AG04450 (cell line): ENCODE data around the gene APOBEC3B. TPM values are rescaled to one million over a fixed set of nuclear protein-coding genes. Genes with fewer than 3 reads are reported as not detected.

Experiments used
- CTCF ChIA-PET: fragments of 300-600, 350-600 bp; formaldehyde crosslinking; extraction: SDS; loops from one replicate; lab custom pipeline; 2022; ENCODE audit warnings: antibody characterized with exemption, inconsistent platforms; lab: Charles Lee
- POLR2A ChIA-PET: fragments of 350-600 bp; formaldehyde crosslinking; extraction: SDS; loops from one replicate; lab custom pipeline; 2021; ENCODE audit warnings: antibody characterized with exemption, inconsistent platforms; lab: Yijun Ruan, JAX
- DNase-seq: peaks from one replicate; pipeline ENCODE4 v3.0.0-alpha.2; 2011; ENCODE audit warnings: low read depth, low spot score
- H3K27ac ChIP-seq: one replicate; pipeline ENCODE4 v1.5.1; 2012; ENCODE audit warnings: low read depth, low read length, control low read depth
- H3K27me3 ChIP-seq: one replicate; pipeline ENCODE4 v1.6.0; 2012; ENCODE audit warnings: low read length; ENCODE audit not compliant: control insufficient read depth, insufficient read depth
- H3K4me3 ChIP-seq: 2 replicates; pipeline ENCODE4 v1.5.1; 2011; ENCODE audit warnings: mild to moderate bottlenecking, low read depth, low read length, control low read depth
- H3K9me3 ChIP-seq: 2 replicates; pipeline ENCODE4 v1.5.1; 2012; ENCODE audit warnings: low read length; ENCODE audit not compliant: control insufficient read depth, insufficient read depth
- polyA plus RNA-seq: library from polyadenylated mRNA; depleted of rRNA; stranded (reverse); fragments of >200 nt; gene quantifications from 2 replicates; pipeline ENCODE4 v1.2.3, GENCODE V29; 2011
- TF ChIP-seq, protein P1 (sequence below): IDR thresholded peaks from 2 replicates; pipeline ENCODE4 v1.5.1; 2011; ENCODE audit warnings: low read depth, low read length, control low read depth, inconsistent platforms

Gene APOBEC3B
- polyA plus RNA-seq, 1 experiment: 12.5 TPM

DNA sequence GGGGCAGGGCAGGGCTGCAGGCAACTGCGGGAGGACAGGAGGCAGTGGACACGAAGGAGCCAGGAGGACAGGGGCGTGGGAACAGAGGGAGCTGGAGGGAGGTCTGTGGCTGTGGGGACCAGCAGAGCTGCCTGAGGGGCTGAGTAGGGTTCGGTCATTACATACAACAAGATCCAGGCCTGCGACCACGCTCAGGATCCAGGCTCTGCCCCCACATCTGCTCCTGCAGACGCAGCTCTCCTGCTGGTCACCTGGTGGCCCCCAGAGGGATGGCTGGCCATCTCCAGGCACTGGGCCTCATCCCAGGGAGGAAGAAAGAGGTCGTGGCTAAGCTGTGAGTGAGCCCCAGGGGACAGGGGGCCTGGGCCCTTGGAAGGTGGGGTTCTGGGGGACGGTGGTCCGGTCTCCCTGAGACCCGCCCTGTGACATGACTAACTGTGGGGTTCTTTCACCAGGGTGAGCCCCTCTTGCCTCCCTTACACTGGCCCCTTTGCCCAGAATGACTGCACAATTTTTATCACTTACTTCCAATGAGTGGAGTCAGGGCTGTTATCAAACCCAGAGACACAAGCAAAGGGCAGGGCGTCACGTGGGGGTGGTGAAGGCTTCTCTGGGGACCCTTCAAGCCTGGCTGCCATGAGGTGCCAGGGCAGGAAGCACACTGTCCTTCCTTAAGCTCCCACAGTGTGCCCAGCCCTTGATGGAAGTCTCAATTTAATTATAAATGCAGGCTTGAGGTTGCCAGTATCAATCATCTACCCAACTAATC, 31.4 kb upstream of the APOBEC3B start:
- POLR2A ChIA-PET: no interaction called here
- Histone ChIP-seq H3K4me3 (no peak overlapping the region), H3K27me3 (peaks cover 56% of the 10 kb centered on the region), H3K27ac (no peak overlapping the region), H3K9me3 (no peaks in the 10 kb centered on the region)
- CTCF ChIA-PET: no interaction called here
- DNase-seq: no peak
- TF ChIP-seq, protein P1, sequence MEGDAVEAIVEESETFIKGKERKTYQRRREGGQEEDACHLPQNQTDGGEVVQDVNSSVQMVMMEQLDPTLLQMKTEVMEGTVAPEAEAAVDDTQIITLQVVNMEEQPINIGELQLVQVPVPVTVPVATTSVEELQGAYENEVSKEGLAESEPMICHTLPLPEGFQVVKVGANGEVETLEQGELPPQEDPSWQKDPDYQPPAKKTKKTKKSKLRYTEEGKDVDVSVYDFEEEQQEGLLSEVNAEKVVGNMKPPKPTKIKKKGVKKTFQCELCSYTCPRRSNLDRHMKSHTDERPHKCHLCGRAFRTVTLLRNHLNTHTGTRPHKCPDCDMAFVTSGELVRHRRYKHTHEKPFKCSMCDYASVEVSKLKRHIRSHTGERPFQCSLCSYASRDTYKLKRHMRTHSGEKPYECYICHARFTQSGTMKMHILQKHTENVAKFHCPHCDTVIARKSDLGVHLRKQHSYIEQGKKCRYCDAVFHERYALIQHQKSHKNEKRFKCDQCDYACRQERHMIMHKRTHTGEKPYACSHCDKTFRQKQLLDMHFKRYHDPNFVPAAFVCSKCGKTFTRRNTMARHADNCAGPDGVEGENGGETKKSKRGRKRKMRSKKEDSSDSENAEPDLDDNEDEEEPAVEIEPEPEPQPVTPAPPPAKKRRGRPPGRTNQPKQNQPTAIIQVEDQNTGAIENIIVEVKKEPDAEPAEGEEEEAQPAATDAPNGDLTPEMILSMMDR: no peak

DNA sequence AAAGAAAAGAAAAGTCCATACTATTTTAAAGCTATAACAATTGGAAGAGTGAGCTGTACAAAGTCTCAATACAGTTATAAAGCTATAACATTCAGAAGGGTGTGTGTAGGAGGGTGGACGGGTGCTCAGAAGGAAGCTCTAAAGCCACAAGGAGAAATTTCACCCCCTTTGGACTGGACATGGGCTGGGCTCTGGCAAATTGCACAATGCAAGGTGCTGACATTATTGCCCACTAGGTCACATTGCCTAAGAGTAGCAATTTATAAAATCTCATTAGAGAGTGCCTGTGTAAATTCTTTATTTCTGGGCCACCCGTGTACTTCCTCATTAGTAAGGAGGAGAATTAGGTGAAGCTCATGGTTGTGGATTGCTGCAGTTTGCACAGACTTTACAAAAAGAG, 30.4 kb upstream of the APOBEC3B start:
- TF ChIP-seq, protein P1: no peak
- no peaks in the 10 kb centered on the region; the same call in 1 of the 2 replicates for H3K9me3 ChIP-seq
- no peak overlapping the region for H3K4me3 ChIP-seq
- ChIA-PET POLR2A (no interaction called here), CTCF (interaction anchor here (0.9 to 1.0 kb wide), 2 partner anchors 22 to 51 kb away, joined by 3 to 4 read pairs; no protein-coding TSS in a partner anchor)
- H3K27ac ChIP-seq: no peak overlapping the region
- no peak for DNase-seq
- H3K27me3 ChIP-seq: peaks cover 52% of the 10 kb centered on the region

DNA sequence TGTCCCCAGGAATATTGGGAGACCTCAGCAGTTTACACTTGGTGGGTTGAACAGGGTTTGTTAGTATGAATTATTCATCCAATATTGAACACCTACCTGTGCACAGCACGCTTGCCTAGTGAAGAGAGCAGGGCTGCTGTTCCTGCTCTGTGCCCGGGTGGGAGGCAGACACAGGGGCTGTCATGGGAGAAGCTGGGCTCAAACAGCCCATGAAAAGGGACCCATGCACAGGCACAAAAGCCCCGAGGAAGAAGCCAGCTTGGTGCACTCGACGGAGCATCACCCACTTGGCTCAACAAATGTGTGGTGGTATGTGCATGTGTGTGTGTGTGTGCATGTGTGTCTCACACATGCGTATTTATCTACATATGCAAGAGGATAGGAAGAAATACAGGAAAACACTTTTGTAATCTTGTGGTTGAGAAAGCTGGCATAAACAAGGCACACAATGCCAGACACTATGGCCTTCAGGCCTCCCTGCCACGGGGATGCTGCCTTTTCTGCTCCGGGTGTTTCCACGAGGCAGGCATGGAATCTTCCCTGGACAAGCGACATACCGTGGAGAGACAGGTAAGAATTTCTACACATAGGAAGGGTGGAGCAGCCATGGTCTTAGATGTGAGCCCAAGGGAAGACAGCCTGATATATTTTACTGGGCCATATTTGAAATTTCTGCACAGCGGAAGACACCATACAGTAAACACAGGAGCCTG, 29.7 kb upstream of the APOBEC3B start:
- H3K27me3 ChIP-seq: peaks cover 45% of the 10 kb centered on the region

DNA sequence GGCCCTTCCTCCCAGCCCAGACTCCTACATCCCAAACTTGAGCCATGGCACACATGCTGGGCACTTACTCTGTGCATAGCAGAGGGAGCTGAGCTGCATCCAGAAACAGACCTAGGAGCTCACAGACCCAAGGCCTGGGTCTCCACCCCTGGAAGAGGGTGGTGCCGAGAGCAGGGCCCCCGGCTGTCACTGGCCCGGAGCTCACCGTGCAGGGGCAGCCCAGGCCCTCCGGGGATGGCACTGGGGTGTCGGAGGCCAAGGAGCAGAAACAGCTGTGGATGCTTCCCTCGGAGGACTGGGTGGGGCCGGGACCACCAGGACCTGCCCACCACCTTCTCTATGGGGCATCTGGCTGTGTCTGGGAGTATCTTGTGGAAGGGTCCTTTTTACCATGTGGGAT, 29.1 kb upstream of the APOBEC3B start:
- Histone ChIP-seq H3K27me3 (peaks cover 43% of the 10 kb centered on the region), H3K4me3 (no peak overlapping the region), H3K9me3 (no peaks in the 10 kb centered on the region; the same call in 1 of the 2 replicates), H3K27ac (no peak overlapping the region)
- DNase-seq: no peak
- POLR2A ChIA-PET: no interaction called here
- TF ChIP-seq, protein P1: no peak
- CTCF ChIA-PET: no interaction called here

More for the DNA sequence above, 29.7 kb upstream of the APOBEC3B start:
- ChIA-PET CTCF (interaction anchor here (0.9 to 1.0 kb wide), 2 partner anchors 21 to 51 kb away, joined by 3 to 4 read pairs; no protein-coding TSS in a partner anchor), POLR2A (no interaction called here)
- TF ChIP-seq, protein P1: no peak
- DNase-seq: no peak
- no peak overlapping the region for H3K27ac ChIP-seq
- no peak overlapping the region for H3K4me3 ChIP-seq
- no peaks in the 10 kb centered on the region; the same call in 1 of the 2 replicates for H3K9me3 ChIP-seq
